ENCODE results near the gene WDR83.
"Not testable (repeated sequence)": the region's sequence is repeated elsewhere in the genome, so short reads cannot be mapped to it uniquely, and the experiment has no call there.

Gene WDR83

DNA sequence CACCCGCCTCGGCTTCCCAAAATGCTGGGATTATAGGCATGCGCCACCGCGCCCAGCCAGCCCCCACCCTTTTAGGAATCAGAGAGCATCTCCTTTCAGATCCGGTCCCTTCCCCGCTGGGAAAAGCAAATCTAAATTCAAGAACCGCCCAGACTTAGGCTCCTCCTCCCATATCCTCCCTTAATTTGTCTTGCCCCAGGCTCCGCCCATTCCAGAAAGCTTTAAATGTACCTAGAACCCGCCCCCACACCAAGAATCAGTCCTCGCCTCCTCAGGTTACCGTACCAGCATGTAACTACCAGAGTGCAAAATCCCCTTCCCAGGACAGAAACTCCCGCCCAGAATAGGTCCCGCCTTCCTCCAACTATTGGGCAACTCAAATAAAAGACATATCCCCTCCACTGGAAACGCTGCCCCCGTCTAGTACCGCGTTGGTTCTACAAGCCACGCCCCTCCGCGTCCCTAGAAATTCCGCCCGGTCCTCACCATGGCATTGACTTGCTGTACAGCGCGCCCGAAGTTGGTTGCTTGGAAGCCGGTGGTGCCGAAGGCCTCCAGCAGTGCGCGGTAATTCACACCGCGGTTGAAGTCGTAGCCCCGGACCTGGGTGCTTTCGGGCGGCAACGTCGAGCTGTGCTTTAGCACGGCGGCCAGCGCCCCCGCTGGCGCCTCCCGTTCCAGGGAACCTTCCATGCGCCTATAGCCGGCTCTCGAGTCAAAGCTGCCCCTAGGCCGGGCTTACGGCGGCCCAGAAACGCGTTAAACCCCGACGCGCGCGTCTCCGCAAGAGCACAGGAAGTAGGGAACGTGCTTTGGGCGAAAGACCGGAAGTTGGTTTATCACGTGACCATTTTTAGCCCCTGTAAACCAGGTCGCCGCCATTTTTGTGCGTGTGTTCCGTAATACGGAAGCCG lies 14.7 kb downstream of the WDR83 start, which contains the start of gene DHPS:
TSS of gene DHPS (minus strand) at position 807 of the 914 bp plus-strand sequence. CDS start at position 693, 114 bp downstream.
- DNase-seq, result peak in 55 of 56 donors; percentile 32 to 93 (median 81)

GRCh38 chr19:12685831-12686230 lies 19.2 kb downstream of the WDR83 start:
- no peak for DNase-seq

DNA sequence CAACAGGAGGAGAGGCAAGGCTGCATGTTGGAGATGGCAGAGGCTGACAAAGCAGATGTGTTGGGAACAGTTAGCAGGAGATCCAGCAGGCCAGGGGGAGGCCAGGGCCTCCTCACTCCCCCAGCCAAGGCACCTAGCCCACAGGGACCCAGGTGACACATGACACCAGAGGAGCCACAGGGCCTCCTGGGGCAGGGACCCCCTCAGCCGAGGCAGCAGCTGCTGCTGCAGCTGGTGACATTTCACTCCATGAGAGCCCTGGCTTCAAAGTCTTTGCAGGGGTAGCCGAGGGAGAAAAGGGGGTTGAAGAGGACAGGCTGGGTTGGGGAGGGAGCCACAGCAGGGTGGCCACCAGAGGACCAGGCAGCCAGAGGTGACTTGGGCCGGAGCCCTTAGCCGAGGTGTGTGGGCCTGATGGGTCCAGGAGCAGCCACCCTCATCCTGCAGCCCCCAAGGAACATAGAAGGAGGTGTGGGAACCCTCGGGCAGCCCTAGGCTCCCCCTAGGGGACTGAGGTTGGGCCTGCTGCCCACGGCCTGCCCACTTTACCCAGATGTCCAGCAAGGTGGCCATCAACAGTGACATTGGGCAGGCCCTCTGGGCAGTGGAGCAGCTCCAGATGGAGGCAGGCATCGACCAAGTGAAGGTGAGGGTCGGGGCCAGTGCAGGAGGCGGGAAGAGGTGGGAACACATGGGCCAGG lies 21.0 kb downstream of the WDR83 start, which contains the start of gene GNG14:
TSS of gene GNG14 (plus strand) at position 503 of the 701 bp plus-strand sequence. CDS start at position 554, 51 bp downstream.
- no peak for DNase-seq

DNA sequence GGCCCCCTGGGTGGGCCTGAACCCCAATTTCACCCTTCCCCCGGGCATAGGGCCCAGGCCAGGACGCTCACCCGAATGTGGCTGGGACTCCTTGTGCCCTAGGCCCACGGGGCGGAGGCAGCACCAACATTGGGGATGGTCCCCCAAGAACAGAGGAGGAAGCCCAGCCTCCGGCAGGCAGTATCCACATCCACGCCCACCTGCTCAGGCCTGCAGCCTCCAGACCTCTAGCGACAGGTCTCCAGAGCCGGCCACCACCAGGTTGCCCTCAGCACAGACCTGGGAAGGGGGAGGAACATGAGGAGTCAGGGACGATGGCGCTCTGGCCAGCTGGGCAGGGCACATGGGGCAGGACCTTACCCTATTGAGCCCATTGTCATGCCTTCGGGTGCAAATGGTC lies 22.4 kb downstream of the WDR83 start:
- no peak for DNase-seq

- no peak for DNase-seq
Observed at GRCh38 chr19:12689581-12690216, 23.1 kb downstream of the WDR83 start.

GRCh38 chr19:12692960-12693359 lies 26.4 kb downstream of the WDR83 start:
- DNase-seq, result no peak

- DNase-seq, result no peak
Observed at GRCh38 chr19:12694641-12695040, 28.0 kb downstream of the WDR83 start.

DNA sequence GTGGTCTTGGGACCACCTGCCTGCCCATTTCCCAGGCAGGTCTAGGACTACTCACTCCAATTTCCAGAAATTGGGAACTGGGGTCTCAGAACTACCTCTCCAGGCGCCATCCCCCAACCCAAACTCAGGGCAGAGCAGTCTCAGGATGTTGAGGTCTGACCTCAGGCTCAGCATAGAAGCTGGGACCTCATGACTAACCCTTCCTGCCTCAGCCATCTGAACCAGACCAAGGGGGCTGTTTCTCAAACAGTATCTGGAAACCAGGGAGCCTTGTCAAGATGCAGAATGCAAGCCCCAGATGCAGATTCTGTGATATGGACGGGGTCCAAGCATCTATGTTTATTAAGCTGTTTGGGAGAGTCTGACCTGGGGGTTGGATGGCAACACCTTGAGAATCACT lies 28.5 kb downstream of the WDR83 start:
- DNase-seq, result no peak

- no peak for DNase-seq
Observed at GRCh38 chr19:12695514-12695913, 28.9 kb downstream of the WDR83 start.

DNA sequence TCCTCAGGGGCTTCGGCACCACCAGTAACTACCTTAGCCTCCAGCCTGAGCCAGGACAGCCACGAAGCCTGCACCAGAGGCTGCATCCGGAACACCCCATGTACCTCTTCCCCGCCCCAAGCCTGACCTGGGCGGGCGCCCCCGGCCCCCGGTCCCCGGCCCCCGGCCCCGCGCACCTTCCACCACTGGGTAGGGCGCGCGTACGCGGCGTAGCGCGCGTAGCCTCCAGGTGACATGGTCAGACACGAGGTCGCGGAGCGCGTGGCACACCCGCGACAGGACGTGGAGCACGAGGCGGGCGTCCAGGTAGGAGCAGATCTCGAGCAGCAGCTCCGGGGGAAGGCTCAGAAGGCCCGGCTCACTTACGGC lies 29.4 kb downstream of the WDR83 start:
- DNase-seq, result peak in 1 of 56 donors; percentile 19

DNA sequence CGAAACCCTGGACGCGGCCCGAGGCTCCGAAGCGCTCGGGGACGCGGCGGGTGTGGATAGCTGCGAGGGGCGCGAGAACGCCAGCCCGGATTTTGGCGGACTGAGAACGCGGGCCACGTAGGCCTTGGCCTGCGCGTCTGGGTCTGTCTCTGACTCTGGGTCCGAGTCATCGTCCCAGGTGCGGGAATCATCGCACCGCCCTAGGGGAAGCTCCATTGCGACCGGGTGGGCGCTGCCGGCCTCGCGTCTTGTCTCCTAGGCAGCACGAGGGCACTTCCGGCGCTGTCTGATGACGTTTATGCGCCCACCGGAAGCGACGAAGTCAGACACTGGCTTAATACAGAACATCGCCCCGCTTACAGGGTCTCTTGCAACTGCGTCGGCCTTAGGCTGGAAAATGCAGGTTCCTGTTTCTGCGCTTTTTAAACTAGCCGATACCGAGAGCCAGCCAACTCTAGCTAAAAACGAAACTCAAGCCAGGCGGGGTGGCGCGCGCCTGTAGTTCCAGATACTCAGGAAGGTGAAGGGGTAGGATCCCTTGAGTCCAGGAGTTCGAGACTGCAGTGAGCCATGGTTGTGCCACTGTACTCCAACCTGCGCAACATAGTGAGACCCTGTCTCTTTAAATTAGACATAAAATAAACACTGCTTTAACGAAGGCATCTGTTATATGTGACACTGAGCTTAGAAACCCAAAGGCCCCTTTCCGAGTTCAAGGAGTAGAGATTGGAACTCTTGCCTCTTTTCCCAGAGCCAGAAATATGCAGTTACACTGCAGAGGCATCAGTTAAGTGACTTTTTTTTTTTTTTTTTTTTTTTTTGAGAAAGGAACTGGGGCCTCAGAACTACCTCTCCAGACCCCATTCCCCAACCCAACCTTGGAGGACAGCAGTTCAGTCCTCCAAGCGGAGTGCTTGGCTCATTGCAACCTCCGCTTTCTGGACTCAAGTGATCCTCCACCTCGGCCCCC lies 30.0 kb downstream of the WDR83 start, which contains the start of gene FBXW9:
TSS of gene FBXW9 (minus strand) at position 266 of the 970 bp plus-strand sequence. CDS start at position 216, 50 bp downstream.
- peak; percentile 75 to 99 (median 92) for DNase-seq

GRCh38 chr19:12697425-12697824 lies 30.8 kb downstream of the WDR83 start:
- DNase-seq, result not testable (repeated sequence)

DNA sequence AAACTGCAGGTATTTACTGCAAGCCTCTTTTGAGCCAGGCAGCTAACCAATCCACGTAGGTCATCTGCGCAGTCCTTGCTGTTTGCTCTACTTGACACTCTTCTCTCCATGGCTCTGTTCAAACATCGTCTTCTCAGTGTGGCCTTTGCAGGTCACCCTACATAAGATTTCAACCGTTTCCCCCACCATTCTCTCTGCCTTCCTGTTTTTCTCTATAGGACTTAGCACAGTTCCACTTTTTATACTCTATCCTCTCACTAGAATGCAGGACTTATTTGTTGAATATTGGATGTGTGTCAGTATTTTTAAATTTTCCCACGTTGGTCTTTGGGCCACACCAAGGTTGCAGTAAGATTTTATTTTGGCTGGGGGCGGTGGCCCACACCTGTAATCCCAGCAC lies 31.5 kb downstream of the WDR83 start:
- DNase-seq, result no peak

DNA sequence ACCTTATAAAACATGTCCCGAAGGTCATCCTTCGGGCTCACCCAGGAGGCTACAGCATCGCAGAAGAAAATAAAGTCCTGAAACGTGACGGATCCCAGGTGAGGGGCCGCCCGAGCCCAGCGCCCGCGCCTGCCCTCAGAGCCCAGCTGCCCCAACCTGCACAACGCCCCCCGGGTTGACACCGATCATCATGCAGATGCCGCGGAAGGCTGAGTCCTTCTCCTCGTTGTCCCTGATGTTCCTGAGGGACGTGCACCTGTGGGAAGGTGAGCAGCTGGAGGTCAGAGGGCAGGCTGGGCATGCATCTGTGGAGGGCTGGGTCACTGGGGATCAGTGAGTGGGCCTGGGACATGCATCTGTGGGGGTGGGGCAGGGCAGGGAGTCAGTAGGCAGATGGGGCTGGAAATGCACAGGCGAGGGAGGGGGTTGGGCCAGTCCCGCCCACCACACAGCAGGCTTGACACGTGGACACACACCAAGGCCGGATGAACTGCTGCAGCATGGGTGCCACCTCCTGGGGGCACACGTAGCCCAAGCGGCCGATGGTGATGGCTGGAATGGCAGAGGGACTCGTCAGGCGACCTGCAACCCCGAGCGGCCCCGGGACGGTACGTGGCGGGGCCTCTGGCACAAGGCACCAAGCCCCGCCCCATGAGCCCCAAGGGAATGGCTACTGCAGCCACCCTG lies 35.1 kb downstream of the WDR83 start:
- DNase-seq, result no peak

DNA sequence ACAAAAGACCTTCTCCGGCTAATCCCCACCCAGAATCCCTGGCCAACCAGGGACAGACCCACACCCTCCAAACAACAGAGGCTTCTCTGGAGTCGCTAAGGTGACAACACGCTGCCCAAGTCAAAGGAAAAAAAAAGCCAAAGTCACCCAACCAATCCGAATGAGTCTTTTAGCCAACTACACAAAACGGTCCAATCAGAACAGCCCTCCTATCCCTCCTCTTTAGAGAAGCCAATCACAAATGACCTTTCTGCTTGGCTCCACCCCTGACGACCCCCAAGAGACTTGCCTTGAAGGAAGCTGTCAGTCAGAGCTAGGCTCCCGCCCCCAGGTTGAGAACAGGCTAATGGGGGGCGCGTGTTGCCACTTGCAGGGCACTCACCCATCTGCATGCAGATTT lies 36.4 kb downstream of the WDR83 start:
- no peak for DNase-seq

DNA sequence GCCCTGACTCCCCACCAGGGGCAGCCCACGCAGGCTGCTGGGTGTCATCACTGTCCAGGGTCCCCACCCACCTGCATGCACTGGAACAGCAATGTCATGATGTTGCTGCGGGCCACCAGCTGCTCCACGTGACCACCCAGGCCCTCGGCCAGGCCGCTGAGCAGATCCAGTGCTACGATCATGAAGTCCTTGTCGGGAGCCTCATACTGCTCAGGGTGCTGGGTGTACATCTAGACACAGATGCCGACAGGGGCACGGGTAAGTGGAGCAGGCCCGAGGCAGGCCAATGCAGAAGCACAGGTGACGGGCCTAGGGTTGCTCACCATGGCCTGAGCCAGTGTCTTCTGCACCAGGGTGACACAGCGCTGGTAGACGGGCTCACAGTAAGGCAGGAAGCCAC lies 38.6 kb downstream of the WDR83 start:
- no peak for DNase-seq

GRCh38 chr19:12705654-12706331 lies 39.2 kb downstream of the WDR83 start:
- no peak for DNase-seq

- DNase-seq, result no peak
Observed at GRCh38 chr19:12706332-12706718, 39.7 kb downstream of the WDR83 start.

DNA sequence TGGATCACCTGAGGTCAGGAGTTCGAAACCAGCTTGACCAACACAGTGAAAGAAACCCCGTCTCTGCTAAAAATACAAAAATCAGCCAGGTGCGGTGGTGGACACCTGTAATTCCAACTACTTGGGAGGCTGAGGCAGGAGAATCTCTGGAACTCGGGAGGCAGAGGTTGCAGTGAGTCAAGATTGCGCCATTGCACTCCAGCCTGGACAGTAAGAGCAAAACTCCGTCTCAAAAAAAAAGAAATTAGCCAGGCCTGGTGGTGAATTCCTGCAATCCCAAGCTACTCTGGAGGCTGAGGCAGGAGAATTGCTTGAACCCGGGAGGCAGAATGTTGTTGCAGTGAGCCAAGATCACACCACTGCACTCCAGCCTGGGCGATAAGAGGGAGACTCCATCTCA lies 42.0 kb downstream of the WDR83 start:
- DNase-seq, result no peak

Data from amygdala (tissue), 56 donors.